SU-DHL-6 (cell line): ENCODE measurements around the gene KYNU.
A peak's percentile ranks its signal among the peaks of the same experiment; 100 is the strongest.
"Not testable (repeated sequence)": the region's sequence is repeated elsewhere in the genome, so short reads cannot be mapped to it uniquely, and the experiment has no call there.

Experiments
- H2AFZ ChIP-seq: fragments of 200-600 bp; sonication (generic); 2 replicates; pipeline ENCODE4 v1.6.1; 2014; ENCODE audit warnings: low read depth, mild to moderate bottlenecking, moderate library complexity, mixed read lengths, antibody characterized with exemption, low read length; ENCODE audit not compliant: severe bottlenecking
- H3F3A ChIP-seq: fragments of 200-600 bp; shearing (Covaris generic); 2 replicates; pipeline ENCODE4 v1.6.0; 2016; ENCODE audit warnings: antibody characterized with exemption, mild to moderate bottlenecking; ENCODE audit not compliant: insufficient read depth
- H3K27ac ChIP-seq: fragments of 200-600 bp; sonication (generic); 2 replicates; pipeline ENCODE4 v1.5.1; 2016; ENCODE audit warnings: low read depth, mild to moderate bottlenecking, low read length, moderate library complexity, mixed read lengths
- H3K27me3 ChIP-seq: fragments of 200-600 bp; sonication (generic), shearing (Covaris generic); 2 replicates; pipeline ENCODE4 v1.6.0; 2014; ENCODE audit warnings: mild to moderate bottlenecking, low read length
- H3K36me3 ChIP-seq: fragments of 200-600 bp; sonication (generic); 2 replicates; pipeline ENCODE4 v1.6.1; 2014; ENCODE audit warnings: mild to moderate bottlenecking, low read length, mixed read lengths
- H3K4me2 ChIP-seq: fragments of 300-600, 200-600 bp; shearing (Covaris generic), sonication (generic); 2 replicates; pipeline ENCODE4 v1.6.0; 2014; ENCODE audit warnings: low read length, low read depth, mild to moderate bottlenecking; ENCODE audit not compliant: poor library complexity, severe bottlenecking
- H3K4me3 ChIP-seq: fragments of 200-600 bp; sonication (generic); 2 replicates; pipeline ENCODE4 v1.5.1; 2014; ENCODE audit warnings: antibody characterized with exemption, low read length, mild to moderate bottlenecking, mixed read lengths; ENCODE audit not compliant: insufficient read depth, poor library complexity, severe bottlenecking
- H3K79me2 ChIP-seq: fragments of 200-600 bp; sonication (generic); 2 replicates; pipeline ENCODE4 v1.6.1; 2014; ENCODE audit warnings: mild to moderate bottlenecking, low read length, moderate library complexity; ENCODE audit not compliant: insufficient read depth
- H3K9ac ChIP-seq: fragments of 200-600 bp; sonication (generic); 2 replicates; pipeline ENCODE4 v1.7.0; 2014; ENCODE audit warnings: mild to moderate bottlenecking, low read length
- H3K9me2 ChIP-seq: fragments of 200-600 bp; sonication (generic); replicated peaks from 2 replicates; pipeline ENCODE4 v1.6.1; 2014; ENCODE audit warnings: low read length; ENCODE audit not compliant: insufficient read depth
- H3K9me3 ChIP-seq: fragments of 200-600 bp; sonication (generic); 2 replicates; pipeline ENCODE4 v1.6.1; 2014; ENCODE audit warnings: low read length, mixed read lengths; ENCODE audit not compliant: insufficient read depth
- H4K20me1 ChIP-seq: fragments of 200-600 bp; sonication (generic); 2 replicates; pipeline ENCODE4 v1.6.1; 2014; ENCODE audit warnings: low read depth, mild to moderate bottlenecking, antibody characterized with exemption, low read length, moderate library complexity, mixed read lengths
- CTCF ChIP-seq: fragments of 200-600 bp; sonication (generic); IDR thresholded peaks from one replicate; pipeline ENCODE4 v1.5.1; 2017; ENCODE audit warnings: antibody characterized with exemption, mild to moderate bottlenecking, low read length, moderate library complexity; ENCODE audit not compliant: insufficient read depth, poor library complexity, severe bottlenecking
- EZH2phosphoT487 ChIP-seq: fragments of 200-600 bp; sonication (generic), shearing (Covaris generic); conservative IDR thresholded peaks from 2 replicates; pipeline ENCODE4 v1.6.1; 2018; ENCODE audit warnings: mild to moderate bottlenecking, antibody characterized with exemption, low read length, moderate library complexity, mixed read lengths

KYNU gene

GRCh38 chr2:142901780-142902179 is 24.3 kb downstream of the KYNU start:
- H3K36me3 ChIP-seq, result no peaks in the 10 kb centered on the region
- no peaks in the 10 kb centered on the region for H3K9me3 ChIP-seq
- H3K9ac ChIP-seq, result no peak overlapping the region
- H3K79me2 ChIP-seq, result no peaks in the 10 kb centered on the region
- H3K4me2 ChIP-seq, result no peak overlapping the region
- H4K20me1 ChIP-seq, result no peaks in the 10 kb centered on the region
- TF ChIP-seq EZH2phosphoT487 (no peak), CTCF (no peak)
- H3F3A ChIP-seq, result no peaks in the 10 kb centered on the region
- H3K9me2 ChIP-seq, result no peaks in the 10 kb centered on the region
- no peak overlapping the region for H3K4me3 ChIP-seq
- no peak overlapping the region for H3K27ac ChIP-seq
- H2AFZ ChIP-seq, result no peak overlapping the region
- no peaks in the 10 kb centered on the region for H3K27me3 ChIP-seq

GRCh38 chr2:142903726-142904125 is 26.3 kb downstream of the KYNU start:
- not testable (repeated sequence) for H3K4me2 ChIP-seq, H3K27ac ChIP-seq, H3K9me2 ChIP-seq, H3K9me3 ChIP-seq, H3K79me2 ChIP-seq, H4K20me1 ChIP-seq, H3K27me3 ChIP-seq, H3F3A ChIP-seq, H3K9ac ChIP-seq, H3K4me3 ChIP-seq, H2AFZ ChIP-seq, H3K36me3 ChIP-seq

- Histone ChIP-seq H3K4me2 (no peak overlapping the region), H3K27ac (no peak overlapping the region), H3K36me3 (no peaks in the 10 kb centered on the region), H3K9ac (no peak overlapping the region), H3K4me3 (no peak overlapping the region), H3K79me2 (no peaks in the 10 kb centered on the region), H4K20me1 (no peaks in the 10 kb centered on the region), H3K27me3 (no peaks in the 10 kb centered on the region), H3K9me2 (no peaks in the 10 kb centered on the region), H3K9me3 (no peaks in the 10 kb centered on the region), H3F3A (no peaks in the 10 kb centered on the region), H2AFZ (no peak overlapping the region)
- TF ChIP-seq EZH2phosphoT487 (no peak), CTCF (no peak)
Observed at GRCh38 chr2:142907653-142908052, 30.2 kb downstream of the KYNU start.

GRCh38 chr2:142914507-142915313 is 37.2 kb downstream of the KYNU start:
- H3K9ac ChIP-seq, result peak overlapping the region; percentile 25; the same call in 1 of the 2 replicates
- peak overlapping the region; percentile 59 for H3K4me2 ChIP-seq
- H3K4me3 ChIP-seq, result peak overlapping the region; percentile 19
- no peaks in the 10 kb centered on the region for H4K20me1 ChIP-seq
- no peaks in the 10 kb centered on the region for H3K36me3 ChIP-seq
- no peaks in the 10 kb centered on the region for H3K27me3 ChIP-seq
- peak overlapping the region; percentile 29 for H2AFZ ChIP-seq
- no peaks in the 10 kb centered on the region for H3F3A ChIP-seq
- H3K79me2 ChIP-seq, result no peaks in the 10 kb centered on the region; the same call in 1 of the 2 replicates
- TF ChIP-seq CTCF, result no peak
- no peak for TF ChIP-seq EZH2phosphoT487
- H3K9me3 ChIP-seq, result no peaks in the 10 kb centered on the region
- H3K27ac ChIP-seq, result peak overlapping the region; percentile 60
- no peaks in the 10 kb centered on the region for H3K9me2 ChIP-seq
